PC-9 (cell line): ENCODE results near the gene NEDD9. TPM values are rescaled to one million over a fixed set of nuclear protein-coding genes. Genes with fewer than 3 reads are reported as not detected.

Source experiments
- BruUV-seq: library from RNA; stranded (reverse); fragments of 400-500 nt; replicated peaks from 2 replicates; lab custom pipeline; 2021; lab: Mats Ljungman, UMichigan
- CTCF ChIA-PET: fragments of 300-600 bp; sonication (Branson Sonifier 250); formaldehyde crosslinking; loops from one replicate; lab custom pipeline; 2022; ENCODE audit warnings: antibody characterized with exemption; lab: Charles Lee
- POLR2A ChIA-PET: fragments of 300-600 bp; sonication (Branson Sonifier 250); formaldehyde crosslinking; loops from one replicate; lab custom pipeline; 2022; ENCODE audit warnings: antibody characterized with exemption; ENCODE audit not compliant: unreplicated experiment; lab: Charles Lee
- DNase-seq, 2 experiments: peaks; one replicate each; pipeline versions ENCODE4 v3.0.0 to v3.0.0-alpha.2; 2015 to 2022; ENCODE audit warnings: mixed read lengths in 1 of 2
- H2AFZ ChIP-seq: fragments of 200-600 bp; sonication (generic); 2 replicates; pipeline ENCODE4 v1.8.1; 2017; ENCODE audit warnings: antibody characterized with exemption
- H3F3A ChIP-seq: fragments of 200-600 bp; sonication (generic); 2 replicates; pipeline ENCODE4 v1.8.1; 2017; ENCODE audit warnings: antibody characterized with exemption, mild to moderate bottlenecking, low read depth; ENCODE audit not compliant: insufficient read depth
- H3K27ac ChIP-seq: fragments of 200-600 bp; sonication (generic); 2 replicates; pipeline ENCODE4 v1.6.1; 2016; ENCODE audit warnings: mixed run types
- H3K27me3 ChIP-seq: fragments of 200-600 bp; sonication (generic); 2 replicates; pipeline ENCODE4 v1.6.1; 2016; ENCODE audit warnings: low read depth, mixed run types; ENCODE audit not compliant: insufficient read depth
- H3K36me3 ChIP-seq: fragments of 200-600 bp; sonication (generic); 2 replicates; pipeline ENCODE4 v1.6.1; 2016; ENCODE audit warnings: low read depth, mixed run types
- H3K4me1 ChIP-seq: fragments of 200-600 bp; sonication (generic); replicated peaks from 2 replicates; pipeline ENCODE4 v1.6.1; 2016; ENCODE audit warnings: mixed run types; ENCODE audit not compliant: insufficient read depth
- H3K4me2 ChIP-seq: fragments of 200-600 bp; sonication (generic); 2 replicates; pipeline ENCODE4 v1.6.1; 2017; ENCODE audit warnings: mixed run types
- H3K4me3 ChIP-seq: fragments of 200-600 bp; sonication (generic); 2 replicates; pipeline ENCODE4 v1.6.1; 2016; ENCODE audit warnings: mixed run types
- H3K79me2 ChIP-seq: fragments of 200-600 bp; sonication (generic); 2 replicates; pipeline ENCODE4 v1.6.1; 2017; ENCODE audit warnings: low read depth, mixed run types
- H3K9me2 ChIP-seq: fragments of 200-600 bp; sonication (generic); 2 replicates; pipeline ENCODE4 v1.8.1; 2017; ENCODE audit warnings: mild to moderate bottlenecking; ENCODE audit not compliant: insufficient read depth
- H3K9me3 ChIP-seq: fragments of 200-600 bp; sonication (generic); 2 replicates; pipeline ENCODE4 v1.8.1; 2016; ENCODE audit warnings: low read depth; ENCODE audit not compliant: insufficient read depth
- H4K20me1 ChIP-seq: fragments of 200-600 bp; sonication (generic); 2 replicates; pipeline ENCODE4 v1.8.1; 2017; ENCODE audit not compliant: insufficient read depth
- CTCF ChIP-seq: fragments of 200-600 bp; sonication (generic); conservative IDR thresholded peaks from 2 replicates; pipeline ENCODE4 v1.6.1; 2017; ENCODE audit warnings: mixed run types, antibody characterized with exemption, mild to moderate bottlenecking, moderate library complexity
- EZH2 ChIP-seq: fragments of 200-600 bp; sonication (generic); IDR thresholded peaks from 2 replicates; pipeline ENCODE4 v1.8.0; 2017; ENCODE audit warnings: antibody characterized with exemption, low read depth
- intact Hi-C: fragments of 100-400 bp; cut with micrococcal nuclease; formaldehyde crosslinking; loops from one replicate; pipeline ENCODE4 v1.10.0; 2022; ENCODE audit not compliant: unreplicated experiment
- total RNA-seq: library from RNA; stranded (reverse); gene quantifications from 2 replicates; pipeline ENCODE4 v1.2.3, GENCODE V29; 2021

NEDD9 gene
- total RNA-seq, 1 experiment from 2014 or later: 57.5 TPM

DNA sequence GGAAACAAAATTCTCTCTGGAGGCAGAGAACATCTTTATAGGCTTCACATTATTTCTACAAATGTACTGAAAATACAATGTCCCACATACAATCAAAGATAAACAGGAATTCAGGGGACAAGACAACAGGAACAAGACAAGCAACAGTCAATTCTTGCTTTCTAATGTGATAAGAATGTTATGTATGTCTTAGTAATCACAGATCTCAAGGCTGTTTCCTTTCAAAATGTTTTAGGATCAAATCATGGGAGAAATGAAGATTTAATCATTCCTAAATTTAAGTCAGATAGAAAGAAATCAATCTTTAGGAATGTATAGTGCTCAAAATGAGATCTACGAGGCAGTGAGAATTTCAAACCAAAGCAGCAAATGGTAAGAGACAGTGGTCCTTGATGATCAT lies 32.1 kb downstream of the NEDD9 start:
- no peak for DNase-seq
- intact Hi-C loops: no loop called here
- no TSS peak for BruUV-seq
- TF ChIP-seq CTCF: no peak
- no peak for TF ChIP-seq EZH2
- H3K27me3 ChIP-seq: no peaks in the 10 kb centered on the region
- CTCF ChIA-PET: no interaction called here
- no peaks in the 10 kb centered on the region for H3F3A ChIP-seq
- H3K36me3 ChIP-seq: peaks cover 19% of the 10 kb centered on the region; the same call in 1 of the 2 replicates
- POLR2A ChIA-PET: no interaction called here
- H3K9me3 ChIP-seq: no peaks in the 10 kb centered on the region
- H3K4me3 ChIP-seq: no peak overlapping the region
- H2AFZ ChIP-seq: no peak overlapping the region
- H3K4me2 ChIP-seq: no peak overlapping the region
- no peaks in the 10 kb centered on the region for H3K9me2 ChIP-seq
- H3K79me2 ChIP-seq: peaks cover 47% of the 10 kb centered on the region
- no peak overlapping the region for H3K27ac ChIP-seq
- H4K20me1 ChIP-seq: no peaks in the 10 kb centered on the region
- no peaks in the 10 kb centered on the region for H3K4me1 ChIP-seq

DNA sequence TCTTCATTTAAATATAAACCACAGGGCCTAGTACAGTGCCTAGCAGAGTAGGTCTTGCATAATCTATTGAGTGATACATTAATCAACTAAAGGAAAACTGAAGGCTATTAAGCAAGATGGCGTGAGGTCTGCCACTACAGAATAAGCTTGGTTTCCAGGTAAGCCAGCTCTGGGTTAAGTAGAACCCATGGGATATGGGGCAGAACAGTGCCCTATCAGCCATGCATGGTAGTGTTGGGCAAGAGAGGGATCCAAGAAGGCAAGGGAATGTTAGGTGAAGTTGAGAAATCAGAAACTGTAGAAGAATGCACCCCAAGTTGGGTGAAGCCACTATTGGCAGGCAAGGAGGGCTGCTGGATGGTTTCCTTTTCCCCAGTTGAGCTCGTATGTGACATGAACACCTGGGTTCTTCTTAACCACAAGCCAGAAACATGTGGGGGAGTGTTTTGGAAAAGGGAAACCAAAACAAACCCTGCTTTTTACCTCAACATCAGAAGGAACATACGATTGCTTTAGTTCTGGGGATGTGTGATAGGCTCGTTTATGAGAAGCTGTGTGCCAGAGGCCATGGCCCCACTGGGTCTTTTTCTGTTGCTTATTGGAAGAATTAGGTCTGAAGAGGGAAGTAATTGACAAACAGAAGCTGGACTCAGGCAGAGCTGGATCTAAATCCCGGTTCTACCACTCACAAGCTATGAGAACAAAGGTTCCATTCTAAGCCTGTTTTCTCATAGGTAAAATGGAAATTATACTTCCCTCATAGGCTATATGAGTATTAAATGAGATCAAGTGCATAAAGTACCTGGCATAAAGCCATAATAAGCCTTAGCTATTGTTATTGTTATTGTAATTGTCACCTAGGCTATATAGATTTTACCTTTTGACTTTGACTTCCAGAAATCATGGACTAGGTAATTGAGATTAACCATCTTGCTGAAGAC lies 33.5 kb downstream of the NEDD9 start:
- H3K36me3 ChIP-seq: peaks cover 15% of the 10 kb centered on the region; the same call in 1 of the 2 replicates
- peaks cover 35% of the 10 kb centered on the region for H3K79me2 ChIP-seq
- no peak for TF ChIP-seq EZH2
- no peak for TF ChIP-seq CTCF
- H3F3A ChIP-seq: no peaks in the 10 kb centered on the region
- no TSS peak for BruUV-seq
- no peaks in the 10 kb centered on the region for H4K20me1 ChIP-seq
- no peak for DNase-seq
- H2AFZ ChIP-seq: no peak overlapping the region
- H3K27ac ChIP-seq: no peak overlapping the region
- H3K4me1 ChIP-seq: no peaks in the 10 kb centered on the region
- no peak overlapping the region for H3K4me2 ChIP-seq
- H3K9me3 ChIP-seq: no peaks in the 10 kb centered on the region
- POLR2A ChIA-PET: interaction anchor here (0.6 kb wide), 1 partner anchor 14 kb away, joined by 6 read pairs; no protein-coding TSS in a partner anchor
- no peak overlapping the region for H3K4me3 ChIP-seq
- no peaks in the 10 kb centered on the region for H3K27me3 ChIP-seq
- intact Hi-C loops: no loop called here
- H3K9me2 ChIP-seq: no peaks in the 10 kb centered on the region
- CTCF ChIA-PET: no interaction called here

- no peak overlapping the region for H3K27ac ChIP-seq
- BruUV-seq: no TSS peak
Observed at GRCh38 chr6:11197850-11198249, 34.6 kb downstream of the NEDD9 start.

More at GRCh38 chr6:11197850-11198249, 34.6 kb downstream of the NEDD9 start:
- peaks cover 24% of the 10 kb centered on the region; the same call in 1 of the 2 replicates for H3K79me2 ChIP-seq
- no peaks in the 10 kb centered on the region for H3K27me3 ChIP-seq
- no peak overlapping the region for H2AFZ ChIP-seq
- no peaks in the 10 kb centered on the region for H3F3A ChIP-seq
- H3K4me2 ChIP-seq: no peak overlapping the region
- H4K20me1 ChIP-seq: no peaks in the 10 kb centered on the region
- TF ChIP-seq EZH2 (no peak), CTCF (no peak)
- no peaks in the 10 kb centered on the region for H3K9me2 ChIP-seq
- ChIA-PET POLR2A (no interaction called here), CTCF (no interaction called here)
- no peaks in the 10 kb centered on the region for H3K9me3 ChIP-seq
- peaks cover 9% of the 10 kb centered on the region for H3K36me3 ChIP-seq
- H3K4me1 ChIP-seq: no peaks in the 10 kb centered on the region
- intact Hi-C loops: no loop called here
- no peak overlapping the region for H3K4me3 ChIP-seq
- no peak for DNase-seq
